Umbilical cord (tissue), 2 donors: ENCODE measurements around the gene CEBPB. TPM values are rescaled to one million over a fixed set of nuclear protein-coding genes. Genes with fewer than 3 reads are reported as not detected.
"Not testable (repeated sequence)": the region's sequence is repeated elsewhere in the genome, so short reads cannot be mapped to it uniquely, and the experiment has no call there.

Experiments
- DNase-seq: peaks from one replicate; pipeline ENCODE4 v3.0.0-alpha.2; 2015; ENCODE audit warnings: low spot score
- total RNA-seq: library from RNA; depleted of rRNA; stranded (reverse); fragments of >200 nt; gene quantifications from one replicate; pipeline ENCODE4 v1.2.3, GENCODE V29; 2014; ENCODE audit warnings: low replicate concordance; ENCODE audit not compliant: insufficient read depth

The CEBPB gene
- total RNA-seq, 1 donor from 2014 or later, result 33.5 TPM

- peak; percentile 88 for DNase-seq
Observed at GRCh38 chr20:50192364-50193198, 2.0 kb downstream of the CEBPB start.

GRCh38 chr20:50193199-50193835 lies 2.7 kb downstream of the CEBPB start:
- DNase-seq, result no peak

- no peak for DNase-seq
Observed at GRCh38 chr20:50193836-50194421, 3.3 kb downstream of the CEBPB start.

- DNase-seq, result no peak
Observed at GRCh38 chr20:50194422-50194830, 3.8 kb downstream of the CEBPB start.

GRCh38 chr20:50194831-50195523 lies 4.3 kb downstream of the CEBPB start:
- no peak for DNase-seq

GRCh38 chr20:50195524-50196120 lies 5.0 kb downstream of the CEBPB start:
- no peak for DNase-seq

GRCh38 chr20:50196248-50196647 lies 5.6 kb downstream of the CEBPB start:
- no peak for DNase-seq

- DNase-seq, result no peak
Observed at GRCh38 chr20:50196896-50197295, 6.3 kb downstream of the CEBPB start.

GRCh38 chr20:50197463-50198179 lies 7.0 kb downstream of the CEBPB start:
- DNase-seq, result no peak

GRCh38 chr20:50198180-50198666 lies 7.6 kb downstream of the CEBPB start:
- no peak for DNase-seq

GRCh38 chr20:50198716-50199115 lies 8.1 kb downstream of the CEBPB start:
- DNase-seq, result no peak

- DNase-seq, result no peak
Observed at GRCh38 chr20:50199703-50200102, 9.1 kb downstream of the CEBPB start.

GRCh38 chr20:50200482-50201104 lies 10.0 kb downstream of the CEBPB start:
- DNase-seq, result no peak

GRCh38 chr20:50201710-50202109 lies 11.1 kb downstream of the CEBPB start:
- DNase-seq, result not testable (repeated sequence)

- DNase-seq, result no peak
Observed at GRCh38 chr20:50202677-50203076, 12.0 kb downstream of the CEBPB start.

- no peak for DNase-seq
Observed at GRCh38 chr20:50203951-50204937, 13.6 kb downstream of the CEBPB start.

GRCh38 chr20:50207026-50207425 lies 16.4 kb downstream of the CEBPB start:
- no peak for DNase-seq

GRCh38 chr20:50208085-50208491 lies 17.5 kb downstream of the CEBPB start:
- DNase-seq, result no peak

GRCh38 chr20:50208815-50209214 lies 18.2 kb downstream of the CEBPB start:
- not testable (repeated sequence) for DNase-seq
